ENCODE results near the gene ADH1A.
"Not testable (repeated sequence)": the region's sequence is repeated elsewhere in the genome, so short reads cannot be mapped to it uniquely, and the experiment has no call there.

Gene ADH1A

GRCh38 chr4:99228706-99229105 lies 62.1 kb downstream of the ADH1A start:
- not testable (repeated sequence) for H3K4me1 ChIP-seq (ENCODE audit: control insufficient read depth, insufficient read depth, low read length, poor library complexity, severe bottlenecking); H3K4me3 ChIP-seq (ENCODE audit: extremely low read depth, insufficient read depth, low read length, poor library complexity, severe bottlenecking); H3K36me3 ChIP-seq (ENCODE audit: control insufficient read depth, insufficient read depth, low read length); H3K27ac ChIP-seq (ENCODE audit: low read depth, low read length, severe bottlenecking); H3K9me3 ChIP-seq (ENCODE audit: control insufficient read depth, low read length)
- WGBS, 2 experiments (ENCODE audit: insufficient coverage in 2 of 2) = 83 to 100% methylated on average over 1 of the region's 1 CpG

GRCh38 chr4:99227646-99228045 lies 63.1 kb downstream of the ADH1A start:
- WGBS, 2 experiments (ENCODE audit: insufficient coverage in 2 of 2) = 100% methylated on average over 1 of the region's 4 CpGs
- H3K9me3 ChIP-seq (ENCODE audit: control insufficient read depth, low read length); H3K4me3 ChIP-seq (ENCODE audit: extremely low read depth, insufficient read depth, low read length, poor library complexity, severe bottlenecking); H3K36me3 ChIP-seq (ENCODE audit: control insufficient read depth, insufficient read depth, low read length); H3K4me1 ChIP-seq (ENCODE audit: control insufficient read depth, insufficient read depth, low read length, poor library complexity, severe bottlenecking); H3K27ac ChIP-seq (ENCODE audit: low read depth, low read length, severe bottlenecking): not testable (repeated sequence)
